Middle frontal gyrus (tissue), 1 donor: Measurements from ENCODE around the gene SYCE3.

ENCODE experiments used
- DNase-seq: peaks from one replicate; pipeline ENCODE4 v3.0.0-alpha.2; 2015; ENCODE audit warnings: low spot score; ENCODE audit errors: extremely low spot score

The SYCE3 gene

GRCh38 chr22:50576806-50577696 lies 14.3 kb upstream of the SYCE3 start:
- DNase-seq = no peak

- DNase-seq = no peak
These were observed 13.4 kb upstream of the SYCE3 start for GRCh38 chr22:50576070-50576469.

- DNase-seq = no peak
These were observed 12.8 kb upstream of the SYCE3 start for GRCh38 chr22:50575426-50575941.

GRCh38 chr22:50574383-50574755 lies 11.7 kb upstream of the SYCE3 start:
- no peak for DNase-seq

GRCh38 chr22:50573491-50574382 lies 11.0 kb upstream of the SYCE3 start:
- no peak for DNase-seq

- DNase-seq = no peak
These were observed 10.2 kb upstream of the SYCE3 start for GRCh38 chr22:50572965-50573364.

- no peak for DNase-seq
These were observed 8.8 kb upstream of the SYCE3 start for GRCh38 chr22:50571264-50572175.

- DNase-seq = no peak
These were observed 8.1 kb upstream of the SYCE3 start for GRCh38 chr22:50570861-50571260.

GRCh38 chr22:50569896-50570535 lies 7.3 kb upstream of the SYCE3 start:
- no peak for DNase-seq

- DNase-seq = no peak
These were observed 6.3 kb upstream of the SYCE3 start for GRCh38 chr22:50569041-50569459.

- DNase-seq = no peak
These were observed 5.9 kb upstream of the SYCE3 start for GRCh38 chr22:50568626-50569025.

- no peak for DNase-seq
These were observed 5.1 kb upstream of the SYCE3 start for GRCh38 chr22:50567721-50568252.

- DNase-seq = no peak
These were observed 1.6 kb upstream of the SYCE3 start for GRCh38 chr22:50564289-50564688.

- no peak for DNase-seq
These were observed 868 bp upstream of the SYCE3 start for GRCh38 chr22:50563413-50564160.

- no peak for DNase-seq
These were observed 1.0 kb downstream of the SYCE3 start for GRCh38 chr22:50561401-50562358.

- no peak for DNase-seq
These were observed 2.7 kb downstream of the SYCE3 start for GRCh38 chr22:50560034-50560433.

- DNase-seq = no peak
These were observed 6.0 kb downstream of the SYCE3 start for GRCh38 chr22:50556703-50557102.

GRCh38 chr22:50553310-50553709 lies 9.4 kb downstream of the SYCE3 start:
- DNase-seq = no peak
